Psoas muscle (tissue), 8 donors: Measurements from ENCODE around the gene TNC. TPM values are rescaled to one million over a fixed set of nuclear protein-coding genes. Genes with fewer than 3 reads are reported as not detected.

ENCODE experiments used
- ATAC-seq, 4 donors: fragments of 200-7000 bp; cut with Tn5 transposase; one replicate each; pipeline ENCODE4 v1.9.1; 2020; ENCODE audit warnings: moderate library complexity in 3 of 4, mild to moderate bottlenecking in 2 of 4
- DNase-seq, 2 donors: peaks; one replicate each; pipeline ENCODE4 v3.0.0-alpha.2; 2020
- H3K27ac ChIP-seq: fragments of 200-600 bp; one replicate; pipeline ENCODE4 v1.8.0; 2022
- H3K27me3 ChIP-seq, 3 donors: fragments of 200-600 bp in 1 of 3; one replicate each; pipeline versions ENCODE4 v1.6.1 to v1.8.0; 2013 to 2022; ENCODE audit warnings: low read length in 2 of 3, mild to moderate bottlenecking in 2 of 3, moderate library complexity in 1 of 3; ENCODE audit not compliant: insufficient read depth in 3 of 3
- H3K36me3 ChIP-seq, 2 donors: fragments of 200-600 bp in 1 of 2; one replicate each; pipeline versions ENCODE4 v1.6.1 to v1.8.0; 2013 to 2022; ENCODE audit warnings: low read depth in 1 of 2, mild to moderate bottlenecking in 1 of 2, moderate library complexity in 1 of 2; ENCODE audit not compliant: insufficient read depth in 1 of 2
- H3K4me1 ChIP-seq: fragments of 200-600 bp; one replicate; pipeline ENCODE4 v1.8.0; 2022
- H3K4me3 ChIP-seq: fragments of 200-600 bp; one replicate; pipeline ENCODE4 v1.8.0; 2022; ENCODE audit warnings: mild to moderate bottlenecking
- H3K9me3 ChIP-seq: fragments of 200-600 bp; one replicate; pipeline ENCODE4 v1.8.0; 2022
- WGBS, 3 donors: extraction: QIAGEN DNeasy Blood & Tissue Kit; methylation state at CpG; one replicate each; pipeline versions ENCODE4 v1.1.6 to v1.1.7; 2013; 5-methylcytosine and 5-hydroxymethylcytosine counted together
- intact Hi-C, 2 donors: fragments of 100-400 bp; cut with DNase I; formaldehyde crosslinking; loops; one replicate each; pipeline versions ENCODE4 v1.11.0 to v1.14.2; 2022
- polyA plus RNA-seq, 3 donors: library from polyadenylated mRNA; stranded (reverse); fragments of 200-250 nt; gene quantifications; one replicate each; pipeline ENCODE4 v1.2.3, GENCODE V29; 2013
- total RNA-seq, 4 donors: library from RNA; stranded (reverse); fragmentation: NEBNext Ultra II Directional in 2 of 4; extraction: Animal tissue kit (Norgen Biotek cat#: 25700) in 2 of 4; gene quantifications; one replicate each; pipeline versions ENCODE4 v1.2.1 to v1.2.4, GENCODE V29; 2021 to 2023
- TF ChIP-seq, protein P1 (sequence below): fragments of 200-600 bp; IDR thresholded peaks from one replicate; pipeline ENCODE4 v1.8.0; 2022; ENCODE audit warnings: antibody characterized with exemption
- donor health status: healthy with polysubstance abuse.
- donor health status: DM: no; HTN: no; CAD: no; lungs with moderate emphysema.
- donor health status: Bipolar disorder and iron deficiency.
- donor health status: healthy.
- donor health status: DM: yes; HTN: yes; CAD: no.
- donor health status: DM: no; HTN: no; CAD: no.
- donor health status: DM: no; HTN: no; CAD: no.
- donor health status: DM: yes; HTN: yes; CAD: no.

The TNC gene
- total and polyA plus RNA-seq, 7 donors, result 1.0 to 94.7 (median 2.8) TPM

DNA sequence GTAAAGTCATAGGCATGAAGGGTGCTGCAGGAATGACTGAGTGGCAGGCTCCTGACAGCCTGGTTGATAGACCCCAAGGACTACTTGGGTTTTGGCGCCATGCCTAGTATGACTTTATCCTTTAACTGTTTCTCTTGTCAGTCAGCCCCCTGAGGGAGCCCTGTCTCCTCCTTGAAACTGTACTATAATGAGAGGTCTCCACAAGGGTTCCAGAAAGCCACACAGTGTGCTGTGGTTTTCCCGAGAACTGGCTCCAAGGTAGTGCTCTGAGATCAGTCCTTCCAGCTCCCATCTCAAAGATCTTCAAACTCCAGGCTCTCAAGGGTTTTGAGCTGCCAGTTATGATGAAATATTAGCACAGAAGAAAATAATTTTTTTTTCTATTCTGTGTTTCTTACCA, 26.7 kb upstream of the TNC start:
- no peaks in the 10 kb centered on the region for H3K36me3 ChIP-seq
- TF ChIP-seq, protein P1, sequence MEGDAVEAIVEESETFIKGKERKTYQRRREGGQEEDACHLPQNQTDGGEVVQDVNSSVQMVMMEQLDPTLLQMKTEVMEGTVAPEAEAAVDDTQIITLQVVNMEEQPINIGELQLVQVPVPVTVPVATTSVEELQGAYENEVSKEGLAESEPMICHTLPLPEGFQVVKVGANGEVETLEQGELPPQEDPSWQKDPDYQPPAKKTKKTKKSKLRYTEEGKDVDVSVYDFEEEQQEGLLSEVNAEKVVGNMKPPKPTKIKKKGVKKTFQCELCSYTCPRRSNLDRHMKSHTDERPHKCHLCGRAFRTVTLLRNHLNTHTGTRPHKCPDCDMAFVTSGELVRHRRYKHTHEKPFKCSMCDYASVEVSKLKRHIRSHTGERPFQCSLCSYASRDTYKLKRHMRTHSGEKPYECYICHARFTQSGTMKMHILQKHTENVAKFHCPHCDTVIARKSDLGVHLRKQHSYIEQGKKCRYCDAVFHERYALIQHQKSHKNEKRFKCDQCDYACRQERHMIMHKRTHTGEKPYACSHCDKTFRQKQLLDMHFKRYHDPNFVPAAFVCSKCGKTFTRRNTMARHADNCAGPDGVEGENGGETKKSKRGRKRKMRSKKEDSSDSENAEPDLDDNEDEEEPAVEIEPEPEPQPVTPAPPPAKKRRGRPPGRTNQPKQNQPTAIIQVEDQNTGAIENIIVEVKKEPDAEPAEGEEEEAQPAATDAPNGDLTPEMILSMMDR, result no peak
- no peaks in the 10 kb centered on the region for H3K27me3 ChIP-seq
- no peaks in the 10 kb centered on the region for H3K9me3 ChIP-seq
- H3K27ac ChIP-seq, result no peak overlapping the region
- no peak for ATAC-seq
- no peaks in the 10 kb centered on the region for H3K4me1 ChIP-seq
- intact Hi-C loops, result no loop called here
- no peak for DNase-seq
- H3K4me3 ChIP-seq, result no peak overlapping the region
- 74 to 83% (median 77%) methylated on average over 2 of the region's 2 CpGs for WGBS, 3 donors

- ATAC-seq, result no peak
- Histone ChIP-seq H3K4me3 (no peak overlapping the region), H3K27me3 (no peaks in the 10 kb centered on the region), H3K36me3 (no peaks in the 10 kb centered on the region), H3K4me1 (no peaks in the 10 kb centered on the region), H3K27ac (no peak overlapping the region), H3K9me3 (no peaks in the 10 kb centered on the region)
- WGBS, 3 donors, result 35 to 80% (median 73%) methylated on average over 2 of the region's 2 CpGs
- intact Hi-C loops, result no loop called here
- DNase-seq, result no peak
- TF ChIP-seq, protein P1, result no peak
Observed at GRCh38 chr9:115143689-115144088, 25.7 kb upstream of the TNC start.

GRCh38 chr9:115142517-115143270, 24.7 kb upstream of the TNC start:
- no peak overlapping the region for H3K4me3 ChIP-seq
- DNase-seq (no peak), ATAC-seq (no peak)
- H3K9me3 ChIP-seq, result no peaks in the 10 kb centered on the region
- H3K36me3 ChIP-seq, result no peaks in the 10 kb centered on the region
- H3K27me3 ChIP-seq, result no peaks in the 10 kb centered on the region
- TF ChIP-seq, protein P1, result no peak
- no peaks in the 10 kb centered on the region for H3K4me1 ChIP-seq
- intact Hi-C loops, result no loop called here
- no peak overlapping the region for H3K27ac ChIP-seq
- 65 to 72% (median 72%) methylated on average over 6 of the region's 6 CpGs for WGBS, 3 donors

- DNase-seq (no peak), ATAC-seq (no peak)
- Histone ChIP-seq H3K27ac (no peak overlapping the region), H3K36me3 (no peaks in the 10 kb centered on the region), H3K9me3 (no peaks in the 10 kb centered on the region), H3K4me3 (no peak overlapping the region), H3K4me1 (no peaks in the 10 kb centered on the region), H3K27me3 (no peaks in the 10 kb centered on the region)
- TF ChIP-seq, protein P1, result no peak
- intact Hi-C loops, result no loop called here
Observed at GRCh38 chr9:115142090-115142489, 24.1 kb upstream of the TNC start.

DNA sequence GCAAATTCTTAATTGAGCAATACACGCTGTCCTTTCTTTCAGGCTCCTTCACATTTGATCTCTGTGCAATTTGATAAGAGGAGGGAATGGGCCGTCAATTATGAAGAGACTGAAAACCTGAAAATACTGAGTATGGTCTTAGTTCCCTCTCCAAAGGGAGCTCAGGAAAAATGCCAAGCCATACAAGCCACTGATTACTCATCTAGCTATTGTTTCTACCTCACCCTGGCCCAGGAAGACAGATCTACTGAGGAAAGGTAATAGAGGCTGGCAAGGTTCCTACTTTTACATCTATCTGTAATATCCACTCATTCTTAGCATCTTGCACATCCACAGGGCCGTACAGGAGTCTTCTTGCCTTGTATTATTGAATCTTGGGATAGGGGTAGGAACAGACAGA, 23.7 kb upstream of the TNC start:
- ATAC-seq, result no peak
- Histone ChIP-seq H3K9me3 (no peaks in the 10 kb centered on the region), H3K36me3 (no peaks in the 10 kb centered on the region), H3K4me3 (no peak overlapping the region), H3K27me3 (no peaks in the 10 kb centered on the region), H3K27ac (no peak overlapping the region), H3K4me1 (no peaks in the 10 kb centered on the region)
- DNase-seq, result no peak
- intact Hi-C loops, result no loop called here
- whole genome bisulfite sequencing, 3 donors, result 86 to 94% (median 86%) methylated on average over 3 of the region's 3 CpGs
- TF ChIP-seq, protein P1, result no peak
